ENCODE measurements around the gene RBM17.
"Not testable (repeated sequence)": the region's sequence is repeated elsewhere in the genome, so short reads cannot be mapped to it uniquely, and the experiment has no call there.

RBM17 gene

DNA sequence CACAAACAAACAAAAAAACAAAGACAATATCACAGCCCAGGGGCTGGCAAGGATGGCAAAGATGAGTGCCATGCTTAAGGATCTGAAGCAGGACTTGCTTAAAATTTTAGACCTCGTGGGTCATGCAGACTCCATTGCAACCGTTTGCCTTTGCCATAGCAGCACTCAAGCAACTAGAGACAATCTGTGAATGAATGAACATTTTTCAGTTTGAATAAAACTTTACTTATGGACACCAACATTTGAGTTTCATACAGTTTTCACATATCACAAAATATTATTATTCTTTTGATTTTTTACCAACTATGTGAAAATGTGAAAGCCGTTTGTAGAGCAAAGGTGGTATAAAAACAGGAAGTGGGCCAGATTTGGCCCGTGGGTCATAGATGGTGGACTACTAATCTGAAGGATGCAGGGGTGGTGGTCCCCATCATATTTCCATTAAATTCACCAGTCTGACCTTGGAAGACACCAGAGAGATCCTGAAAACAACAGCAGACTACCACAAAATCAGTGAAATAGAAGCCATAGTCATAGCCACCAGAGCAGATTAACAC lies 8.3 kb upstream of the RBM17 start:
- no peak for DNase-seq

DNA sequence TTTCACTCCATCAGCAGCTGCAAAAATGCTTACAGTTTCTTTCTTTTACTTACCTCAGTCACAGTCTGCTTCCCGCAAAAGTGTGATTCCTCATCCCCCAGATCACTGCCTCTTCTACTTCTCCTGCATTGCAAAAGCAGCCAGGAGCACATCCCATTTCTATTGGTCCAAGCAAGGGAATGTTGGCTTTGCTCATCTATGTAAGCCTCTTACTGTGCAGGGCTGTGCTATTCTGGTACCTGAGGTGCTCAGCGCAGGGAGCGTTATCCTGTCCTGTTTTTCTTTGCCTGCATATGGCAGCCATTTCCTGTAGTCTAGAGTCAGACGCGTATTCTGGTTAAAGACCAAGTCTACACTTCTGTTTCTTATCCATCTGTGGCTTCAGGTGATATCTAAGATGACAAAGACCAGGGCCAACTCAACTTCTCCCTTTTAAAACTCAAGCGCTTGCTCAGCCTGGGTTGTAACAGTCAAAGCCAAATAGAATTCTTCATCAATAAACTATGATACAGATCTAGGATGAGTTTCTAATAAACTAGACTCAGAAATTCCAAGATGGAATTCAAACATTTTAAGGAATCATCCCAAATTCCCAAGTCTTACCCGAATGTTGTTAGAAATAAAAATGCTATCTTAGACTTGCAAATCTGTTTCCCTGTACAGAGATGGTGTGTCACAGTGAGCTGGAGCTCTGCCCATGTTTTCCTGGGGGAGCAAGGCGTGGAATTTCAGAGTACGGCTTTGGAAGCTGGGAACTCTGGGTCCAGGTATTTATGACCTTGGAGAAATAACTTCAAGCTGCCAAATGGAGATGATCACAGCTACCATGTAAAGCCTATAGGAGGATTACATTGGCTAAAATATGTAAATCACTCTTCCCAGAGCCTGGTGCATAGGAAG lies 6.1 kb upstream of the RBM17 start:
- no peak for DNase-seq

DNA sequence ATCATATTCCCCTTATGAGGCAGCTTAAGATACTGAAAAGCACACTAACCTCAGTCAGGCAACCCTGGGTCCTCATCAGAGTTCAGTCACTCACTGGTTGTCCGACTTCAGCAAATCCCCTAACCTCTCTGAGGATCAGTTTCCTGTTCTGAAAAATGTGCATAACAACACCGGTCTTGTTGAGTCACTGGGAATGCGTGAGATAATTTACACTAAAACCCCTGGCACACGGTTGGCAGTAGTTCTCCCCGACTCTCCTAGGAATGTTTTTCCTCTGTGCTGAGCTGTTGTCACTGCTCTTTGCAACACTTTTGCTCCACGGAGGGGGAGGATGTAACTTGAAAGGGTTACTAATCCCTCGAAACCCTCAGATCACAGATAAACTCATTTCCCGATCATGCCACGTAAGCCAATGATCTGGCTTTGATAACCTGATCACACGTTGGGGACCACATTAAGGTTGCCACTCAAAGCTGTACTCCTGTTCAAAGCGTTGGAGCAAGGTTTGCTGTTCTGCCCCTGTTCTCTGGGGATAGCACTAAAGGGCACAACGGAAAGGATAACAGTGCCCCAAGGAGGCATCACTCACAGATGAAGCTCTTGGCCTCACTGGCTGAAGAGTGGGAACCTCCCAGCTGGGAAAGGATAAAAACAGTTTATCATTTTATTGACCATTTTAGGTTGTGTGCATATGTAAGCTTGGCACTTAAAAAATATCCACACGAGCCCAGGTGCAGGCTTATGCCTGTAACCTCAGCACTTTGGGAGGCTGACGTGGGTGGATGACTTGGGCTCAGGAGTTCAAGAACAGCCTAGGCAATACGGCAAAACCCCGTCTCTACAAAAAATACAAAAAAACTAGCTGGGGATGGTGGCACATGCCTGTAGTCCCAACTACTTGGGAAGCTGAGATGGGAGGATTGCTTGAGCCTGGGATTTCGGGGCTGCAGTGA lies 5.0 kb upstream of the RBM17 start:
- no peak for DNase-seq

DNA sequence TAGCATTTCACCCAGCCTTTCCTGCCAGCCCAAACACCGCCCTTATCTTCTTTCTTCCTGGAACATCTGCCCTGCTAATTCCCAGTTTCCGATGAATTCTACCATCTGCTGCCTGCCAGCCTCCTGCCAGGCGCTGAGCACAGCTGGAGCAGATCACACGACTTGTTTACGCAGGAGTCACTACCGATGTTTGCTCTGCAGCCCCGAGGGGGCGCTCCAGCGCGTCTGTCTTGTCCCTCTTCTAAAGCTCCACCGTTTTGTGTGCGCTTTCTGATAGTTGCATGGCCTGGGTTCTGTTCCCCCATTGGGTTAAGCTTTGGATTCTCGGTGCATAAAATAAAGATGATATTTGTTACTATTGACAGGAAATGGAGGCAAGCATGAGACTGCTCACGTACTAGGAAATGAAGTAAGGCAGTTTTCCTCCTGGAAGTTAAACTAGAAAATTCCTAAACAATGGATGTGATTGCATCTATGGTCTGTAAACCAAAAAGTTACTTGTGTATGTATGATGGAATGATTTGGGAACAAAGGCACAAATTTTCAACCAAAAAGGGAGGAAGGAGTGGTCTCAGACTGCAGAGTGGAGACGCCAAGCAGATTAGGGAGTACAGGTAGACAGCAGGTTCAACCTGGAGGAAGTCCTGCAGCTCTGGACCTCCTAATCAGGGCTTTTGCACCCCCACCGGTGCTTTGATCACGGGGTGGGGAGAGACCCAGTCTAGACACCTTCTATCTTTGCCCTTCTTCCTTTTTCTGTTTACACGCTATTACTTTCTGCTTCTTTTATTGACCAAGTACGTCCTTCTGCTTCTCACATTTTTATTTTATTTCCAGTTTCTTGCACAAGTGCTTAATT lies 2.2 kb upstream of the RBM17 start:
- peak; percentile 85 for DNase-seq

DNA sequence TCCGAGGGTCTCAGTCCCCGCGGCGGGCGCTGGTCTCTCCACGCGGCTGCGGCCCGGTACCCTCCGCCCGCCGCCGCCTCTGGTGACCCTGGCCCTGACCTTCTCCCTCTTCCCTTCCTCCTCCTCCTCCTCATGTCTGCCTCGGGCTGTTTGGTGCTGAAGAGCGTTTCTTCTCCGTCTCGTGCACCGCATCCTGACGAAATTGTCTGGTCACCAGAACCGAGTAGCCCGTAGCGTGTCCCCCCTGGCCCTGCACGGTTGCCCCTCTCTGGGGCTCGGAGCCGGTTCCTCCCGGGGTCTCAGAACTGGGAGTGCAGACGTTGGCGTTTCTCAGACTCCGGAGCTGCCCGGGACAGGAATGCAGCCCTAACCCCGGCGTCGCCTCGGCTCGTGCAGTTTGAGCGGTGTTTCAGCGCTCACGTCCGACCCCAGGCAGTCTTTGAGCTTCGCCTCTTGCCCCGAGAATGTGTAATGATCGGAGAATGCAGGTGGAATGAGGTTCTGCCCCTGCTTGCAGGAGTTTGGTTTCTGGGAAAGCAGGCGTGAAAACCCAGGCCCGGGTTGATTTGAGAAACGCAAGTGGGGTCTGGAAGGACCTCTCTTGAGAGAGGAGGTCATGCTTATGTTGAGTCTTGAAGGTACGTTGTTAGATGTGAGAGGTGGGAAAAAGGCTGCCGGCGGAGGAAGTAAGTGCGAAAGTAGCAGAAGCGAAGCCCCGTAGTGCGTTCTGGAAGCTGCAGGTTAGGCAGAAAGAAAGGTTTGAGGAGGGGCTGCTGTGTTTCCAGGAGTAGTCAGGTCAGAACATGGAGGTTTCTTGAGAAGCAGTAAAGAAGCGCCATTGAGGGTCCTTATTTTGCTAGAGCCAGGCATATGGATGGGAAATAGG lies 743 bp downstream of the RBM17 start:
- peak; percentile 36 for DNase-seq

DNA sequence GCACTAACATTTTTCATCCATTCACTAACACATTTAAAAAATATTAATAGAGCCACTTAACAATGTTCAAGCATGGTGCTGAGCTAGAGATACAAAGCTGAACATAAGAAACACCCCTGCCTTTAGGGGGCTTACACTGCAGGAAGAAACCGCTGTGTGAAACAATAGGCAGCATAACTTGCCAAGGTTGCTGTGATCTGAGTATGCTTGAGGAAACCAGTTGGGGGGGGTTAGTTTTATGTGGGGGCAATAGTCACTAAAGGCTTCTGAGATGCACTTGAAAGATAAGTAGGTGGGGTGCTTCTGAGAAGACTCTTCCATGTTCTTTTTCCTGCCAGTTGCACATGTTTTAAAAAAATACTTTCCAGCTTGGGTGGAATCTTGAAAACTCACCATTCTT lies 2.8 kb downstream of the RBM17 start:
- no peak for DNase-seq

DNA sequence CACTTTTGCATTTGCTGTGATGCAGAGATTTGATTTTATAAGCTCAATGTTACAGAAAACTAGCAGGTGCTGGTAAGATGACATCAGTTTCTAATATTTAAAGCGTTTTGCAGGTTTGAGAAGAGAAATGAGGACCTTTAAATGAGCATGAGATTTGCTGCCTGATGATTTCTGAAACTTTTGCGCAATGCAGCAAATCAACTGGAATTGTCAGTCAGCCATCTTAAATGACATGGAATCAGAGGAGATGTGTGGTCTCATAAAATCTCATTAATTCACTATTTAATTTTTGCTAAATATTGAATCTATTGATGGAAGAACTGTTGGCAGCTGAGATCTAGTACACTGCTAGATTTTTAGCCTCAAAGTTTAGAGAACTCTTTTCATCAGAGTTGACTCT lies 3.9 kb downstream of the RBM17 start:
- no peak for DNase-seq

DNA sequence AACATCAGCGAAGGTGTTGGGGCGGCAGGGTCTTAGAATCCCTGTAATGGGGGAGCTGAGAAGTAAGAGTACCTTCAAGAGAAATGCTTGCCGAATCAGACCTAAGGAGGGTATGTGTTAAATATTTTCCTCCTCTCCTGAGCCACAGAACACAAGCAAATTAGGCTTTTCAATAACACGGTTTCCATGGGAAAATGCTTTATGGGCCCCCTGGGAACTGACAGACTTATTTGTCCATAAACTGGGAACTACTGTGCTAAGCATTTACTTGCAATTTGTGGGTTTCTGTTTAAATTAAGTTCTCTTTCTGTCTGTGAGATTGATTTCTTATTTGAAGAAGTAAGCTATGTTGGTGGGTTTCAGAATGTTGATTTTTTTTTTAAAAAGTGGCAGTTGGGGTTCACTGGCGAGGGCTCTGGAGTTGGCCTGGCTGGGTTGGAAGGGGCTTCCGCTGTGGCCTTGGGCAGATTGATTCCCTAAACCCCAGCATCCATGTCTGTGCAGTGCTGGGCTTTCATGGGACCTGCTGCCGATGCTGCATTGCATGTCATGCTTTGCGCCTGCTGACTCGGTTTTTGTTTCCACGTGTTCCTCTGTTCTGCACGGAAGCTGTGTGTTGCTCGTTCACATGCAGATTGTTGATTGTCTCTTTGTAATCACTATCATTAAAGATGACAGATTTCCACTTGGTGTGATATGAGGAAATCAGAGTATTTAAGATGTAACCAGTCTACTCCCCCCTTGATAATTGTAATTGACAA lies 7.2 kb downstream of the RBM17 start:
- DNase-seq: no peak

DNA sequence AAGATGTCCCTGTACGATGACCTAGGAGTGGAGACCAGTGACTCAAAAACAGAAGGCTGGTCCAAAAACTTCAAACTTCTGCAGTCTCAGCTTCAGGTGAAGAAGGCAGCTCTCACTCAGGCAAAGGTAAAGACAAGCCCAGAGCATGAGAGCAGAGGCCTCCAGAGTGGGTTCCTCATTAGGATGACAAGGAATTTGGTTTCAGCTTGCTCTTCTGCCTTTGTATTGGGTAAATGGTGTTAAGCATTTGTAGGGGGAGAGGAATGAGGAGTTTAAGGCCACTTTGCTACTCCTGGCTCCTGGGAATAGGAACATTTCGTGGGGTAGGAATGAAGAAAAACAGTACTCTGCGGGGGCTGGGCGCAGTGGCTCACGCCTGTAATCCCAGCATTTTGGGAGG lies 8.2 kb downstream of the RBM17 start:
- DNase-seq: no peak

DNA sequence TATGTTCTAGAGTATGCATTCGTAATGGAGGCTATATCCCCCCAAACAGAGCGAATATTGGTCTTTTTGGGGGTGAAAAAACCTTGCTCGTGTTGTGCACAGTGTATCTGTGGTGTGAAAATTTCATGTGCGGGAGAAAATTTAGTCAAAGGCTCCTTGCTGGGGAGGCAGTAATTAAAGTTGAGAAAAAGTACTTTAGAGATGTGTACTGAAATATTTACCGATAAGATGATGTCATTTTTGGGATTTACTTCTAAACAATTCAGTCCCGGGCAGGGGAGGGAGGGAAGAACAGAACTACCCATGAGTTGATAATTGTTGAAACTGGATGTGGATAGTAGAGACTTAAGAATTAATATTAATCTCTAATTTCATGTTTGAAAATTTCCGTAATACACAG lies 9.3 kb downstream of the RBM17 start:
- DNase-seq: no peak

DNA sequence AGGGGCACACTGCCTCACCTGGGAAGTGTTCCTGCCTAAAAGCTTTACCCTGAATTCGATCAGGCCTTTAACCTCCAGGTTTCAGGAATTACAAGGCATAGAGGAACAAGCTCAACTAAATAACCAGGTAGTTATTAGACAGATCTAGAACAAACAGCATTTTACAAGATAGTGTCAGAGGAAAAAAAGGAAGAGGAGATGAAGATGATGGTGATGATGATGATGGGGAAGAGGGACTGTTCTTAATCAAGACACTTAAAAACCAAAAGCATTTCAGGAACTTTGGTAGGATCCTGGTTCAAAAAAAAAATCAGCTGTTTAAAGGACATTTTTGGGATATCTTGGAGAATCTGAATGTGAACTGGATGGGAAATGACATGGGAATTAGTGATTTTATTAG lies 11.5 kb downstream of the RBM17 start:
- DNase-seq: no peak

DNA sequence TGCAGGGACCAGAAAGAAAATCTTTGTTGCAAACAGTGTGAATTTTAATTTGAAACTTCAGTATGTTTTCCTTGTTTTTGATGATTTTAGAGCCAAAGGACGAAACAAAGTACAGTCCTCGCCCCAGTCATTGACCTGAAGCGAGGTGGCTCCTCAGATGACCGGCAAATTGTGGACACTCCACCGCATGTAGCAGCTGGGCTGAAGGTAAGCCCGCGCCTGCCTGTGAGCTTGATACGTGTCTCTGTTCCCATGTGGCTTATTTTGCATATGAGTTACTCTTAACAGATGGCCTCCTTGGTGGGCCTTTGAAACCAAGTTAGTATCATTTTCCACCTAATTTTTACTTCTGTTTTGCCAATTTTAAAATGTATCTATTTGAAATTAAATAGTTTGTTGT lies 12.3 kb downstream of the RBM17 start:
- no peak for DNase-seq

DNA sequence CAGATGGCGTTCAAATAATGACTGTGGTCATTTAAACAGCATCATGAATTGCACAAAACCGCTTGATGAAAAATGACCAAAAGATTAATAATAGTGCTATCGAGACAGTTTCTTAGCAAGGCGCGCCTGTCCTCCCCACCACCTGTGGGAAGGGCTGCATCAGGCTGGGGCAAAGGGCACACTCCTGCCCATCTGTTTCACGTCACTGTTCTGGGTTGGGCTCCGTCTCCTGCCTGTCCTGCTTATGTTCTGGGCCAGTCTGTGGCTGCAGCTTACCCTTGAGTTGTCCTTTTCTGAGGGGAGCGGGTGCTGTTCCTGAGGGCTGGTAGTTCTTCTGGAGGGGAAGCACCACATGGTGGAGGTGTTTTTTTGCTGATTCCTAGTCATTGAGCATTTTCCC lies 13.3 kb downstream of the RBM17 start:
- no peak for DNase-seq

DNA sequence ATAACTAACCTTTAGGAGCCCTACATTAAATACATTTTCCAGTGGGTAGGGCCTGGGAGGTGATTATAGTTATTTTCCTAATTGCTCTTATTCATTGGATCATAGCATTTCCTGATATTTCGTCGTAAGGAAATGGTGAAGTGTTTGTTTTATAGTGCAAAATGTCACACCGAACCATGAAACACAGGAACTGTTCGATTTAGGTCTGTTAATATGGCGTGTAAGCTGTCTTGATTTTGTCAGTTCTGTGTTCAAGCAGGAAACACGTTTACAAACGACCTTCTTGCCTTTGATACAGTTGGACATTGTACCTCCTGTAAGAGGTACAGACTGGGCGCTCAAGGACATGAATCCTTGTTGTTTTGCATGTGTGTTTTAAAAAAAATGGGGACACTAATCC lies 14.8 kb downstream of the RBM17 start:
- no peak for DNase-seq

DNA sequence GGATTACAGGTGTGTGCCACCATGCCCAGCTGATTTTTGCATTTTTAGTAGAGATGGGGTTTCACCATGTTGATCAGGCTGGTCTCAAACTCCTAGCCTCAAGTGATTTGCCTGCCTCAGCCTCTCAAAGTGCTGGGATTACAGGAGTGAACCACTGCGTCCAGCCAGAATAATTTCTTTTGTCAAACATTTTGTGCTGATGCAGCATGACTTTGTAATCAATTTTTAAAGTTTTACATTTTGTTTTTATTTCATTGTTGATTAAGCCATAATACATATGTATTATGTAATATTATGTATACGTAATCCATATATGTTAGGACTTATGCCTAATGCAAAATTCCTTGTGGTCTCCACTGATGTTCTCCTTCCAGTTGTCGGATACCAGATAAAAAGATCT lies 18.8 kb downstream of the RBM17 start:
- not testable (repeated sequence) for DNase-seq

DNA sequence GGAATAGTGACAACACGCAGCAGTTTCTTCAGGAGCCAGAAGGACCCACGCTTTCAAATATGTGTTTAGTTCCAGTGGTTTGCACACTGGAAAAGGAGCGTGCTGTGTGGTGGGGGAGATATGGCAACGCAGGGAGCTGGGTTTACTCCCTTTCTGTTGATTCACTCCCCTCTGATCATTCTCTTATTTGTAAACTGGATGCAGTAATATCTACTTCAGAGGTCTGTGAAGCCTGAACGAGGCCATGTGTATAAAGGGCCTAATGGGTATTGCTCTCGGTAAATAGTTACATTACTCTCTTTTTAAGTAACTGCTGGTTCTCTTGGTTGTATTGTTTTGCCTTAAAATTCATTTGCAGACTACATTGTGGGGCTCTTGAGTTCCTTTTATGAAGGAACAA lies 19.2 kb downstream of the RBM17 start:
- DNase-seq: no peak

DNA sequence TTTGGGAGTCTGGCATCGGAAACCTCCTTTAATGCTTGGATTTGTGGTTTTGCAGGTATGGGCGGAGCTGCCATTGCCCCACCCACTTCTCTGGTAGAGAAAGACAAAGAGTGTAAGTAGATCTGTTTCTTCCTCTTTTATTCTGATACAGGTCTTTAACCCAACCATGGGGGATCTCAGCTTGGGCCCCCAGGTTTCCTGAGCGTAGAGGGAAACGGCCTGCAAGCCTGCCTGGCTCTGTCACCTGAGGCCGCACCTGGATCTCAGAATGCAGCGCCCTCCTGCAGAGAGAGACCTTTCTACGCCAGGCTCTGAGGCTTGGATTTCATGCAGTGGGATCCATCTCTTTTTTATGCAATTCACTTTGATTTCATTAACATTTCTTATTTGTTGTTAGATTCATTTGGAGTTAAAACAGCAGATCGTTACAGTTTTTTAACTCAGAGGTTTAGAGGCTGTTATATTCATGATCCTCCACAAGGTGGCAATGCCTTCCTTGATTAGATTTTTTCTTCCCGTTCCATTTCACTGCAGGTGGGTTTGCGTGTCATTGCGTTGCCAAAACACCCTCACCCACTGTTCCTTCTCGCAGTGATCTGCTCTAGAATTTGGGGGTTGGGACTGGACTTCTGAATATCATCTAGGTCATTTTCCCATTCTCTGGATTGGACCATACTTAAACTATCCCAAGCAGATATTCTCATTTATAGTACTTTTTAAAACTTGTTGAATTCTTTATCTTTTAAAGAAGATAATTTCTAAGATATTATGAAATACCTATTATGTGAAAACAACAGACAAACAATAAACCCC lies 20.0 kb downstream of the RBM17 start:
- no peak for DNase-seq

DNA sequence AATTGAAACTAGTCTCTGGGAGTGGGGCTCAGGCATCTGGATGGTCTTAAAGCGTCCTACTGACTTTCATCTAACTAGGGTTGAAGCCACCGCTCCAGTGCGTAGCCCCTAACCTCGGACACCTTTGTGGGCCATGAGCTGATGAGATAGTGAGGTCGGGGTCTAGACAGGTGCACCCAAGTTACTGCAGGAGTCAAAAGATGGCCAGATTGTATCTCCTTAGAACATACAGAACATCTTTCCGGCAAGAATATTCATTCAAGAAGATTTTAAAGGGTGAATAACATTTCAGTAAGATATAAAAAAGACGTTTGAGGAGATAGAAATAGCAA lies 20.6 kb downstream of the RBM17 start:
- DNase-seq: no peak

DNA sequence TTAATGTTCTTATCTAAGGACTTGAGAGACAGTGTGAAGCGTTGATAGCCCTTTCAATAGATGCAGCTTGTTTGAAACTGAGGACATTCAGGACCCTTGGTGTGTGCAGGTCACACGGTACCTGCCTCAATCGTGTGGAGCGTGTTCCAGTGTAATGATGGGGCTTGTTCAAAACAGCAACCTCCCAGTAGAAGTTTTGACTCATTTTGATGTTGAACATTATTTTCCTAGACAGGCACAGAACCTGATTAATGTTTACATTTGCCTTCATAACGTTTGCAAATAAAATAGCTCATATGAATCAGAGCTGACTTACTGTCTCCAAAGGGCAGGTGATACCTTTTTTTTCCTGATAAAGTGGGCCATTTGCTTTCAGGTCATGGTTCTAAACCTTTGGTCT lies 21.3 kb downstream of the RBM17 start:
- no peak for DNase-seq

DNA sequence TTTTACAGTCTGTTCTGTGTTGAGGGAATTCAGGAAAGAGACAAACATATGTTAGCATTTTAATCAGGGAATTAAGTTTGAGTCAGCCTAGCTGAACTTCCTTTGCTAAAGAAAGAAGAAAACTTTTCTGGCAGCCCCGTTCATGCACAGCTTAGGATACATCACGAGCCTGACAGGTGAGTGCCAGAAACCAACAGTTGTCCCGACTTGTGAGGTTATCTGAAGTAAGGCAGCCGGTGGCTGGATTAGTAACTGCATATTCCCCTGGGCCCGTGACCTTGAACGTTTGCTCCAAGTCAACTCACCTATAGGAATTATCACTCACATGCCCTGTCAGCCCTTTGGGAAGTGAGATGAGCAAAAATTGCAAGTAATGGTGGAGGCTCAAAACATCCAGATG lies 24.1 kb downstream of the RBM17 start:
- DNase-seq: no peak
